Esophagus squamous epithelium (tissue), 4 donors: ENCODE results near the gene TMEM272.

Source experiments
- POLR2A ChIP-seq, 4 donors: fragments of 450-650 bp; IDR thresholded peaks; one replicate each; pipeline ENCODE4 v1.6.1; 2017; ENCODE audit warnings: antibody characterized with exemption in 4 of 4, mild to moderate bottlenecking in 4 of 4, moderate library complexity in 3 of 4
- TF ChIP-seq, protein P1 (sequence below), 6 experiments: fragments of 450-650 bp in 4 of 6; fragments of 200-600 bp in 2 of 6; sonication (generic) in 2 of 6; IDR thresholded peaks; one replicate each; pipeline ENCODE4 v1.5.1; 2016 to 2019; ENCODE audit warnings: antibody characterized with exemption in 6 of 6, mild to moderate bottlenecking in 4 of 6, moderate library complexity in 4 of 6

GRCh38 chr13:51802631-51803418 lies 42.2 kb downstream of the TMEM272 start:
- TF ChIP-seq, protein P1, sequence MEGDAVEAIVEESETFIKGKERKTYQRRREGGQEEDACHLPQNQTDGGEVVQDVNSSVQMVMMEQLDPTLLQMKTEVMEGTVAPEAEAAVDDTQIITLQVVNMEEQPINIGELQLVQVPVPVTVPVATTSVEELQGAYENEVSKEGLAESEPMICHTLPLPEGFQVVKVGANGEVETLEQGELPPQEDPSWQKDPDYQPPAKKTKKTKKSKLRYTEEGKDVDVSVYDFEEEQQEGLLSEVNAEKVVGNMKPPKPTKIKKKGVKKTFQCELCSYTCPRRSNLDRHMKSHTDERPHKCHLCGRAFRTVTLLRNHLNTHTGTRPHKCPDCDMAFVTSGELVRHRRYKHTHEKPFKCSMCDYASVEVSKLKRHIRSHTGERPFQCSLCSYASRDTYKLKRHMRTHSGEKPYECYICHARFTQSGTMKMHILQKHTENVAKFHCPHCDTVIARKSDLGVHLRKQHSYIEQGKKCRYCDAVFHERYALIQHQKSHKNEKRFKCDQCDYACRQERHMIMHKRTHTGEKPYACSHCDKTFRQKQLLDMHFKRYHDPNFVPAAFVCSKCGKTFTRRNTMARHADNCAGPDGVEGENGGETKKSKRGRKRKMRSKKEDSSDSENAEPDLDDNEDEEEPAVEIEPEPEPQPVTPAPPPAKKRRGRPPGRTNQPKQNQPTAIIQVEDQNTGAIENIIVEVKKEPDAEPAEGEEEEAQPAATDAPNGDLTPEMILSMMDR (IDR thresholded peaks at IDR 0.05): no peak
- TF ChIP-seq POLR2A (IDR thresholded peaks at IDR 0.05): no peak
